Measurements from ENCODE around the gene FBLN7.

GRCh38 chr2:112173646-112174319, 35.6 kb downstream of the FBLN7 start:
- TF ChIP-seq, protein P1, sequence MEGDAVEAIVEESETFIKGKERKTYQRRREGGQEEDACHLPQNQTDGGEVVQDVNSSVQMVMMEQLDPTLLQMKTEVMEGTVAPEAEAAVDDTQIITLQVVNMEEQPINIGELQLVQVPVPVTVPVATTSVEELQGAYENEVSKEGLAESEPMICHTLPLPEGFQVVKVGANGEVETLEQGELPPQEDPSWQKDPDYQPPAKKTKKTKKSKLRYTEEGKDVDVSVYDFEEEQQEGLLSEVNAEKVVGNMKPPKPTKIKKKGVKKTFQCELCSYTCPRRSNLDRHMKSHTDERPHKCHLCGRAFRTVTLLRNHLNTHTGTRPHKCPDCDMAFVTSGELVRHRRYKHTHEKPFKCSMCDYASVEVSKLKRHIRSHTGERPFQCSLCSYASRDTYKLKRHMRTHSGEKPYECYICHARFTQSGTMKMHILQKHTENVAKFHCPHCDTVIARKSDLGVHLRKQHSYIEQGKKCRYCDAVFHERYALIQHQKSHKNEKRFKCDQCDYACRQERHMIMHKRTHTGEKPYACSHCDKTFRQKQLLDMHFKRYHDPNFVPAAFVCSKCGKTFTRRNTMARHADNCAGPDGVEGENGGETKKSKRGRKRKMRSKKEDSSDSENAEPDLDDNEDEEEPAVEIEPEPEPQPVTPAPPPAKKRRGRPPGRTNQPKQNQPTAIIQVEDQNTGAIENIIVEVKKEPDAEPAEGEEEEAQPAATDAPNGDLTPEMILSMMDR (IDR thresholded peaks at IDR 0.05; ENCODE audit: low read depth, low read length, missing input control), result no peak
- no peak for TF ChIP-seq FOXA1 (IDR thresholded peaks at IDR 0.05)
- no peak for TF ChIP-seq REST (IDR thresholded peaks at IDR 0.05)
